Stomach (tissue), 4 donors: ENCODE results near the gene WDR77.

Source experiments
- CTCF ChIP-seq, 7 experiments: fragments of 450-650 bp in 4 of 7; fragments of 200-600 bp in 3 of 7; sonication (generic) in 3 of 7; IDR thresholded peaks; one replicate each; pipeline ENCODE4 v1.5.1; 2016 to 2019; ENCODE audit warnings: antibody characterized with exemption in 7 of 7, control low read depth in 2 of 7, mild to moderate bottlenecking in 1 of 7
- EP300 ChIP-seq: sonication (generic); formaldehyde crosslinking; IDR thresholded peaks from one replicate; pipeline ENCODE4 v1.6.1; 2017; ENCODE audit warnings: antibody characterized with exemption

- no peak for TF ChIP-seq CTCF (IDR thresholded peaks at IDR 0.05)
- no peak for TF ChIP-seq EP300
Measured at GRCh38 chr1:111419037-111419436, 30.0 kb downstream of the WDR77 start.
